Neural cell (in vitro differentiated cells): ENCODE results near the gene NOC2L.

Experiments used
- EP300 ChIP-seq: fragments of 450-650 bp; conservative IDR thresholded peaks from 2 replicates; pipeline ENCODE4 v1.6.1; 2014; ENCODE audit warnings: antibody characterized with exemption, mild to moderate bottlenecking, moderate library complexity; ENCODE audit not compliant: poor library complexity, severe bottlenecking
- EZH2 ChIP-seq: fragments of 200-600, 300-800 bp; shearing (Covaris generic), sonication (generic); IDR thresholded peaks from 2 replicates; pipeline ENCODE4 v1.6.1; 2014; ENCODE audit warnings: antibody characterized with exemption, low read length, borderline replicate concordance, mild to moderate bottlenecking; ENCODE audit not compliant: insufficient read depth, poor library complexity, severe bottlenecking
- POLR2AphosphoS5 ChIP-seq: IDR thresholded peaks from 2 replicates; pipeline ENCODE4 v1.6.1; 2012
- REST ChIP-seq: IDR thresholded peaks from 2 replicates; pipeline ENCODE4 v1.6.1; 2012; ENCODE audit warnings: borderline replicate concordance
- SMC3 ChIP-seq: fragments of 450-650 bp; conservative IDR thresholded peaks from 2 replicates; pipeline ENCODE4 v1.6.1; 2014; ENCODE audit warnings: antibody characterized with exemption, mild to moderate bottlenecking, moderate library complexity; ENCODE audit not compliant: poor library complexity
- TAF1 ChIP-seq: IDR thresholded peaks from 2 replicates; pipeline ENCODE4 v1.6.1; 2012; ENCODE audit warnings: low read depth
- TF ChIP-seq, protein P1 (sequence below): fragments of 450-650 bp; IDR thresholded peaks from 2 replicates; pipeline ENCODE4 v1.5.1; 2014; ENCODE audit warnings: antibody characterized with exemption, mild to moderate bottlenecking, moderate library complexity; ENCODE audit not compliant: poor library complexity, severe bottlenecking

GRCh38 chr1:975896-976683 is 17.0 kb upstream of the NOC2L start:
- TF ChIP-seq EP300 (no peak), EZH2 (no peak), POLR2AphosphoS5 (no peak), SMC3 (peak; percentile 47), REST (no peak), TAF1 (no peak)
- TF ChIP-seq, protein P1, sequence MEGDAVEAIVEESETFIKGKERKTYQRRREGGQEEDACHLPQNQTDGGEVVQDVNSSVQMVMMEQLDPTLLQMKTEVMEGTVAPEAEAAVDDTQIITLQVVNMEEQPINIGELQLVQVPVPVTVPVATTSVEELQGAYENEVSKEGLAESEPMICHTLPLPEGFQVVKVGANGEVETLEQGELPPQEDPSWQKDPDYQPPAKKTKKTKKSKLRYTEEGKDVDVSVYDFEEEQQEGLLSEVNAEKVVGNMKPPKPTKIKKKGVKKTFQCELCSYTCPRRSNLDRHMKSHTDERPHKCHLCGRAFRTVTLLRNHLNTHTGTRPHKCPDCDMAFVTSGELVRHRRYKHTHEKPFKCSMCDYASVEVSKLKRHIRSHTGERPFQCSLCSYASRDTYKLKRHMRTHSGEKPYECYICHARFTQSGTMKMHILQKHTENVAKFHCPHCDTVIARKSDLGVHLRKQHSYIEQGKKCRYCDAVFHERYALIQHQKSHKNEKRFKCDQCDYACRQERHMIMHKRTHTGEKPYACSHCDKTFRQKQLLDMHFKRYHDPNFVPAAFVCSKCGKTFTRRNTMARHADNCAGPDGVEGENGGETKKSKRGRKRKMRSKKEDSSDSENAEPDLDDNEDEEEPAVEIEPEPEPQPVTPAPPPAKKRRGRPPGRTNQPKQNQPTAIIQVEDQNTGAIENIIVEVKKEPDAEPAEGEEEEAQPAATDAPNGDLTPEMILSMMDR: peak; percentile 53
